Right cardiac atrium (tissue), 5 donors: ENCODE data around the gene KIFAP3. TPM values are rescaled to one million over a fixed set of nuclear protein-coding genes. Genes with fewer than 3 reads are reported as not detected.
A peak's percentile ranks its signal among the peaks of the same experiment; 100 is the strongest.
"Not testable (repeated sequence)": the region's sequence is repeated elsewhere in the genome, so short reads cannot be mapped to it uniquely, and the experiment has no call there.

Source experiments
- ATAC-seq, 2 donors: fragments of 200-7000 bp; cut with Tn5 transposase; one replicate each; pipeline versions ENCODE4 v1.8.0 to v1.9.1; 2020; ENCODE audit warnings: moderate library complexity in 2 of 2, mild to moderate bottlenecking in 1 of 2
- DNase-seq, 3 donors: peaks; one replicate each; pipeline ENCODE4 v3.0.0-alpha.2; 2020
- H3K27ac ChIP-seq: one replicate; pipeline ENCODE4 v1.5.1; 2013; ENCODE audit warnings: mild to moderate bottlenecking, low read length, control low read depth, moderate library complexity
- H3K27me3 ChIP-seq: one replicate; pipeline ENCODE4 v1.6.1; 2013; ENCODE audit not compliant: control insufficient read depth, insufficient read depth
- H3K4me1 ChIP-seq: one replicate; pipeline ENCODE4 v1.6.1; 2013; ENCODE audit warnings: low read length; ENCODE audit not compliant: control insufficient read depth, insufficient read depth
- H3K4me3 ChIP-seq: one replicate; pipeline ENCODE4 v1.5.1; 2013; ENCODE audit warnings: low read length, control low read depth
- H3K9me3 ChIP-seq: one replicate; pipeline ENCODE4 v1.6.1; 2013; ENCODE audit warnings: low read length; ENCODE audit not compliant: control insufficient read depth
- WGBS: extraction: QIAGEN DNeasy Blood & Tissue Kit; methylation state at CpG from one replicate; pipeline ENCODE4 v1.1.7; 2013; 5-methylcytosine and 5-hydroxymethylcytosine counted together
- intact Hi-C, 4 donors: fragments of 100-400 bp; cut with DNase I; formaldehyde crosslinking; loops; one replicate each; pipeline versions ENCODE4 v1.11.0 to v1.14.0; 2022 to 2023
- polyA plus RNA-seq: library from polyadenylated mRNA; stranded (reverse); fragments of 200-250 nt; gene quantifications from one replicate; pipeline ENCODE4 v1.2.3, GENCODE V29; 2013
- total RNA-seq, 4 donors: library from RNA; stranded (reverse); fragmentation: NEBNext Ultra II Directional; extraction: Animal tissue kit (Norgen Biotek cat#: 25700); gene quantifications; one replicate each; pipeline ENCODE4 v1.2.1, GENCODE V29; 2021
- donor health status: healthy with polysubstance abuse.
- donor health status: DM: no; HTN: yes; CAD: no.
- donor health status: DM: no; HTN: no; CAD: no.
- donor health status: DM: no; HTN: yes; CAD: no; lungs with severe emphysema.
- donor health status: DM: yes; HTN: yes; CAD: no.

Gene KIFAP3
- total and polyA plus RNA-seq, 5 donors: 25.6 to 68.2 (median 54.7) TPM

DNA sequence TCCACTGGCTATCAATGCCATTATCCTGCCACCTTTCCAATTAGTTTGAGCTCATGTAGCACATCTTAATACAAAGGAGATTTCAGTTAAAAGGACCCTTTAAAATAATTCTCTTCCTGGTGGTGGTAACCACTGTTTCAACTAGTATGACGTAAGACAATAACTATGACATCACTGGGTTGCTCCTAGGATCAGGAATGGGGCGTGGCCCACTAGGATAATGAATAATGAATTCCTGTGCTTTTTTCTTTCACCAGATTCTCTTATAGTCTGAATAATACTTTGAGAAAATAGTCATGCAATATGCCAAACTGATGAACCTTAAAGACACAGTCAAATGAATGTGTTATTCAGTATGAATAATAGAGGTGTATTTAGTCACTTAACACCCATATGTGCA, 10.6 kb upstream of the KIFAP3 start:
- Histone ChIP-seq H3K27me3 (no peaks in the 10 kb centered on the region), H3K4me1 (no peaks in the 10 kb centered on the region), H3K27ac (no peak overlapping the region), H3K9me3 (no peaks in the 10 kb centered on the region), H3K4me3 (no peak overlapping the region)
- no peak for ATAC-seq
- DNase-seq: no peak
- 69% methylated on average over 2 of the region's 2 CpGs for WGBS
- intact Hi-C loops: no loop called here

DNA sequence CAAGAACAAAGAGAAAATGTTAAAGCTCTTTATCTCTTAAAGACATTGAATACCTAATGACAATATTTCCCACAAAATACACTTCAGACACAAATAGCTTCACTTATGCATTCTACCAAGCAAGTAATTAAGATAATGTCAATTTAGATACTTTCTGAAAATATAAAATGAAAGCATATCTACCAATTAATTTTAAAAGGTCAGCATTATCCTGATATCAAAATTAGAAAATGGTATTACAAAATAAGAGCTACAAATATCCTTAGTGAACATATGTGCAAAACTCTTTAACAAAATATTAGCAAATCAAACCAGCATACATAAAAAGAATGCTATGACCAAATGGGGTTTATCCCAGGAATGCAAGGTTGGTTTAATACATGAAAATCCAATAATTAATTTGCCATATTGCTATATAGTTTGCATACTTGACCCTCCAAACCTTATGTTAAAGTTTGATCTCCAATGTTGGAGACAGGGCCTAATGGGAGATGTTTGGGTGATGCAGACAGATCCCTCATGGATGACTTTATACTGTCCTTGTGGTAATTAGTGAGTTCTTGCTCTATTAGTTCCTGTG, 4.2 kb upstream of the KIFAP3 start:
- Histone ChIP-seq H3K27ac (no peak overlapping the region), H3K4me1 (peaks cover 1% of the 10 kb centered on the region), H3K27me3 (no peaks in the 10 kb centered on the region), H3K4me3 (no peak overlapping the region), H3K9me3 (no peaks in the 10 kb centered on the region)
- no peak for ATAC-seq
- DNase-seq: no peak
- intact Hi-C loops: no loop called here

DNA sequence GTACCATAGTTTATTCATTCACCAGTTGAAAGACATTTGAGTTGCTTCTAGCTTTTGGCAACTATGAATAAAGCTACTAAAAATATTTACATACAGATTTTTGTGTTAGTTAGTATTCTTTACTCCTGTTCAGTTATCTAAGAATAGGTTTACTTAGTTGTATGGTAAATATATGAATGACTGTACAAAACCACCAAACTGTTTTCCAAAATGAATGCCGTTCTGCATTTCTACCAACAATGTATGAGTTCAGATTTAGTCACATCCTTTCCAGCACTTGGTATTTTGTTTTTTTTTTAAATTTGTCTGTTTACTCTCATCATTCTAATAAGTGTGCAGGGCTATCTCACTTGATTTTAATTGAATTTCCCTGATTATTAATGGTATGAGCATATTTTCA, 3.4 kb upstream of the KIFAP3 start:
- peaks cover 1% of the 10 kb centered on the region for H3K4me1 ChIP-seq
- no peak overlapping the region for H3K27ac ChIP-seq
- intact Hi-C loops: no loop called here
- DNase-seq (no peak), ATAC-seq (no peak)
- no peaks in the 10 kb centered on the region for H3K27me3 ChIP-seq
- WGBS: 97% methylated on average over 1 of the region's 1 CpG
- H3K4me3 ChIP-seq: no peak overlapping the region
- H3K9me3 ChIP-seq: no peaks in the 10 kb centered on the region

DNA sequence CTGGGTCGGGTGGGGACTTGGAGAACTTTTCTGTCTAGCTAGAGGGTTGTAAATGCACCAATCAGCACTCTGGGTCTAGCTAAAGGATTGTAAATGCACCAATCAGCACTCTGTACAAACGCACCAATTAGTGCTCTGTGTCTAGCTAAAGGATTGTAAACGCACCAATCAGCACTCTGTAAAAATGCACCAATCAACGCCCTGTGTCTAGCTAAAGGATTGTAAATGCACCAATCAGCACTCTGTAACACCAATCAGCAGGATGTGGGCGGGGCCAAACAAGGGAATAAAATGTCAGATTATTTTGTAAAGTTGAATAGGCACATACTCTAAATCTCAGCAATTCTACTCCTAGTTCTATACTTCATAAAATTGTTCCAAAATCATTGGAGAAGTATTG, 2.5 kb upstream of the KIFAP3 start:
- ATAC-seq, DNase-seq, H3K27me3 ChIP-seq, H3K4me1 ChIP-seq, H3K4me3 ChIP-seq, intact Hi-C loops, H3K9me3 ChIP-seq, H3K27ac ChIP-seq: not testable (repeated sequence)
- 90% methylated on average over 5 of the region's 5 CpGs for WGBS

DNA sequence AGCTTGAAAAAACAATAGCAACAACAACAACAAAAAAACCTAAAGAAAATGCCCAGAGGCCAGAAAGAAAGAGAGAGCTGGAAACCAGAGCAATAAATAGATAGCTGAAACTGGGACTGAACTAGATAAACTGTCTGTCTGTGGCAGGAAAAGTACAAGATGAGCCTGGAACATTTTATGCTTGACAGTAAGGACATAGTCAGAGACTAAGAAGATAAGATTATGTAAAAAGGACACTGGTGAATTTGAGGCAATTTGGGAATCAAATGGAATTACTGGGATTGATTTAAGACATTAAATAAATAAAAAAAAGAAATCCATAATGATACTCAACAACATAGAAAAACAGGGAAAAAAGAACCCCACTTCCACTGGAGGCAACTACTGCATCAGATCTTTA, 1.7 kb upstream of the KIFAP3 start:
- Histone ChIP-seq H3K4me1 (peaks cover 1% of the 10 kb centered on the region), H3K27me3 (no peaks in the 10 kb centered on the region), H3K9me3 (no peaks in the 10 kb centered on the region), H3K27ac (no peak overlapping the region), H3K4me3 (no peak overlapping the region)
- DNase-seq (no peak), ATAC-seq (no peak)
- intact Hi-C loops: no loop called here

DNA sequence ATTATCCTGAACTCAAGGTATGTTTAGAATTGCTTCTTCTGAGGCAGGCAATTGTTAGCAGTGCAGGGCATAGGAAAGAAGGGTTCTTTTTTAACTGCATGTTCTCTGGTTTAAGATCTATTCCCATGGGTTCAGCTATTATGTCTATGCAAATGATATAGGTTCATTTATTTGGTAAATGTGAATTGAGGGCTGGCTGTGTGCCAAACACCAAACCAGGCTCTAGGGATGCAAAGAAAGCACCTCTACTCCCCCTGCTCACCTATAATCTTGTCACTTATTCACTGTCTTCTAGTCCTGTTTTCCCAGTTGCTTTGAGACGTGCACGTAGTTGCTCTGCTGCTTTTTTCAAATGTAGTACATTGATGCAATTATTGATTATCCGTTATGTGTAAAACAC, 691 bp upstream of the KIFAP3 start:
- H3K4me1 ChIP-seq: peaks cover 1% of the 10 kb centered on the region
- ATAC-seq (no peak), DNase-seq (peak; percentile 11 to 51 (median 43))
- no peaks in the 10 kb centered on the region for H3K9me3 ChIP-seq
- WGBS: 77% methylated on average over 3 of the region's 3 CpGs
- peak overlapping the region; percentile 85 for H3K27ac ChIP-seq
- H3K4me3 ChIP-seq: peak overlapping the region; percentile 82
- intact Hi-C loops: no loop called here
- H3K27me3 ChIP-seq: no peaks in the 10 kb centered on the region

DNA sequence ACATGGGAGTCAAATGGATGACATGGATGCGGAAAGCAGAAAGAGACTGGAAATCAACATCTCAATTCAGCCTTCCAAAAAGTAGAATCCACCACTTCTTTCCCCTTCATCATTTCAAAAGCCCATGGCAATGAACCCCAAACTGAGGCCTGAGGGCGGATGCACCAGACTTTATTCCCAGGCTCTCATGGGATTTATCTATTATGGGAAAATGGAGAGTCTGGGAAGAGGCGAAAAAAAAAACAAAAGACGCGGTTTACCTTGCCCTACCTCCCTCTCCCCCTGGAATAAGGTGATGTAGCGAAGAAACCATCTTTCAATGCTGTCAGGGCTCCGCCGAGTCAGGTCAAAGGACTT, 624 bp downstream of the KIFAP3 start:
- peak overlapping the region; percentile 82 for H3K4me3 ChIP-seq
- WGBS: 16% methylated on average over 8 of the region's 8 CpGs
- DNase-seq: no peak
- ATAC-seq: no peak
- H3K9me3 ChIP-seq: no peaks in the 10 kb centered on the region
- H3K27ac ChIP-seq: peak overlapping the region; percentile 96
- no peaks in the 10 kb centered on the region for H3K27me3 ChIP-seq
- H3K4me1 ChIP-seq: peaks cover 1% of the 10 kb centered on the region
- intact Hi-C loops: no loop called here

DNA sequence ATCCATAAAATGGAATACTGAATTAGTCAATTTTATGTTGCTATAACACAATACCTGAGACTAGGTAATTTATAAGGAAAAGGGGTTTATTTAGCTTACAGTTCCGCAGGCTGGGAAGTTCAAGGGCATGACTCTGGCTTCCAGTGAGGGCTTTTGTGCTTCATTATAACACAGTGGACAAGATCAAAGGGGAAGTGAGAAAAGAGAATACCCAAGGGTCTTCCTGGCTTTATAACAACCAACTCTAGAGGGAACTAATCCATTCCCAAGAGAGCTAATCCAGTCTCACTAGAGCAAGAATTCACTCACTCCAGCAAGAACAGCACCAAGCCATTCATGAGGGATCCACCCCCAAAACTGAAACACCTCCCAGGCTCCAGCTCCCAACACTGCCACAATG, 3.1 kb downstream of the KIFAP3 start:
- H3K4me1 ChIP-seq: peaks cover 3% of the 10 kb centered on the region
- H3K27ac ChIP-seq: no peak overlapping the region
- H3K9me3 ChIP-seq: no peaks in the 10 kb centered on the region
- H3K4me3 ChIP-seq: no peak overlapping the region
- H3K27me3 ChIP-seq: no peaks in the 10 kb centered on the region
- no peak for DNase-seq
- 98% methylated on average over 1 of the region's 1 CpG for WGBS
- intact Hi-C loops: no loop called here
- ATAC-seq: no peak

DNA sequence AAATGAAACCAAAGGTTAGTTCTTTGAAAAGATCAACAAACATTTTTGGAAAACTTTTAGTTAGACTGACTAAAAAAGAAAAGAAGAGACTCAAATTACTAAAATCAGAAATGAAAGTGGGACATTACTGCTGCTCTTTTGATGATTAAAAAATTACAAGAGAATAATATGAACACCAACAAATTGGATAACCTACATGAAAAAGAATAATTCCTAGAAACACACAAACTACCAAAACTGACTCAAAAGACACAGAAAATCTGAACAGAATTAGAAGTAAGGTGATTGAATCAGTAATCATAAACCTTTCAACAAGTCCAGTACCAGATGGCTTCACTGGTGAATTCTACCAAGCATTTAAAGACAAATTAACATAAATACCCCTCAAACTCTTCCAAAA, 5.6 kb downstream of the KIFAP3 start:
- no peak overlapping the region for H3K4me3 ChIP-seq
- no peaks in the 10 kb centered on the region for H3K9me3 ChIP-seq
- H3K4me1 ChIP-seq: peaks cover 2% of the 10 kb centered on the region
- intact Hi-C loops: no loop called here
- ATAC-seq (no peak), DNase-seq (no peak)
- H3K27ac ChIP-seq: no peak overlapping the region
- no peaks in the 10 kb centered on the region for H3K27me3 ChIP-seq

DNA sequence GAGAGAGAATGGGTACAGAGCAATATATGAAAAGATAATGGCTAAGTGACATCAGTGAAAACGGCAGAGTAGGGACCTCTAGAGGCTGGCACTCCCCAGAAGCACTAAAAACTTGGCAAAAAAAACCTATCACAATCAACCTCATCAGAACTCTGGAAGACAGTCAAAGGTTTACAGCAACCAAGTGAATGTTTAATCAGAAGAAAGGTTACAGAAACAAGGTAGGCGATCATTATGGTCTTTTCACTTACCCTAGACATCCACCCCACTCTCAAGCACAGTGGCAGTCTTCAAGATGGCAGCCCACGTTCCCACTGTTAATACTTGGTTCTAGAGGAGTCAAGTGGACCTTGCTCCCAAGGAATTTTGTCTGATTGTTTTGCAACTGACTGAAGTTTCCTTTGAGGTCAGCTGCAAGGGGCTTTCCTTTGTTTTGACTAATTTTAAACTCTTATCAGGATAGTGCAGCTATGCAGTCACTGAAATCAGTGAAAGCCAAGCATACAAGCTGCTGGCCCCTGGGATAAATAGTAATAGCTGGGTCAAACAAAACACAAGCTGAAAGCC, 7.2 kb downstream of the KIFAP3 start:
- H3K4me3 ChIP-seq: no peak overlapping the region
- no peaks in the 10 kb centered on the region for H3K9me3 ChIP-seq
- H3K27me3 ChIP-seq: no peaks in the 10 kb centered on the region
- ATAC-seq: peak; percentile 40 to 55
- WGBS: 57% methylated on average over 3 of the region's 3 CpGs
- peaks cover 2% of the 10 kb centered on the region for H3K4me1 ChIP-seq
- no peak for DNase-seq
- H3K27ac ChIP-seq: no peak overlapping the region
- intact Hi-C loops: no loop called here

DNA sequence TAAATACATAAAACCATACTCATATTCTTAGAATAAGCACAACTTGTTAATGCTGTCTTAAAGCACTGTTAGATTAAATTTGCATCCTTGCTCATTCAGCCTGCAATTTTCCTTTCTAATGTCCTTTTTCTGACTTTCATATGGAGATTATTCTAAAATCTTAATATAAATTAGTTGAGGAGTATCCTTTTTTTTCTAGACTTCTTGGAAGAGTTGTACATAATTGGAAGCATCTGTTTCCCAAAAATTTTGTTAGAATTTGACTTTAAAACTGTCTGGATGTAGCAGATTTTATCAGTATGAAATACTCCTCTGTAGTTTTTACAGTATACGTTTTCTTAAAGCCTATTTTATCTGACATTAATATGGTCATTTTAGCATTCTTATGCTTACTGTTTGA, 9.7 kb downstream of the KIFAP3 start:
- H3K27me3 ChIP-seq: no peaks in the 10 kb centered on the region
- peaks cover 2% of the 10 kb centered on the region for H3K4me1 ChIP-seq
- intact Hi-C loops: no loop called here
- WGBS: 71% methylated on average over 1 of the region's 1 CpG
- H3K27ac ChIP-seq: no peak overlapping the region
- ATAC-seq: no peak
- no peaks in the 10 kb centered on the region for H3K9me3 ChIP-seq
- no peak for DNase-seq
- no peak overlapping the region for H3K4me3 ChIP-seq
